ENCODE data around the gene DGKH.

GRCh38 chr13:42275506-42275905, 227.1 kb downstream of the DGKH start:
- no peak for TF ChIP-seq POLR2AphosphoS5 (IDR thresholded peaks at IDR 0.05; ENCODE audit: low read depth, low read length)
- no peak for TF ChIP-seq POLR2A (IDR thresholded peaks at IDR 0.05; ENCODE audit: low read depth, low read length)
- no peak for TF ChIP-seq TAF1 (IDR thresholded peaks at IDR 0.05; ENCODE audit: borderline replicate concordance, low read depth, low read length)
